Adrenal gland (tissue), 5 donors: ENCODE measurements around the gene FCER1G.

Experiments
- POLR2A ChIP-seq, 2 donors: fragments of 450-650 bp; IDR thresholded peaks; one replicate each; pipeline ENCODE4 v1.6.1; 2017; ENCODE audit warnings: antibody characterized with exemption in 2 of 2, mild to moderate bottlenecking in 2 of 2, moderate library complexity in 1 of 2
- TF ChIP-seq, protein P1 (sequence below), 6 experiments: fragments of 450-650 bp in 4 of 6; fragments of 200-600 bp in 2 of 6; sonication (generic) in 1 of 6; IDR thresholded peaks; 1 replicate in 5 of 6; 2 replicates in 1 of 6; pipeline versions ENCODE4 v1.5.1 to v1.8.0; 2016 to 2021; ENCODE audit warnings: antibody characterized with exemption in 6 of 6, mild to moderate bottlenecking in 2 of 6, moderate library complexity in 1 of 6
- donor health status: DM: no; HTN: no; CAD: no.

DNA sequence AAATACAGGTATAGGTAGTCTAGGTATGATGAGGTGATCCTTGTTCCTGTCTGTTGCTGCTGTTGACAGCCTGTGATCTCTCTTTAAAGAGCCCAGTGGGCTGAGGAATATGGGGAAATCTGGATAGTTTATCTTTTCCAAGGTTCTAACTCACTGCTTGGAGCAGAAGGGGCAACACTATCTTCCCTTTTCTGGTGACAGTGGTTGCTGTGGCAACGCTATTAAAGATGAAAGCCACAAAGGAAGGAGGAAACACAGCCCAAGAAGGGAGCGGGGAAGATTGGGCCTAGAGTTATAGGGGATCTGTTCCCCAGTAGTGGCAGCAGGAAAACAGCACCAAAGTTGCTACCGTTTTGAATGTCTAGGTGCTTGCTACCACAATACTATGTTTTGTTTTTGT, 52.2 kb downstream of the FCER1G start:
- TF ChIP-seq, protein P1, sequence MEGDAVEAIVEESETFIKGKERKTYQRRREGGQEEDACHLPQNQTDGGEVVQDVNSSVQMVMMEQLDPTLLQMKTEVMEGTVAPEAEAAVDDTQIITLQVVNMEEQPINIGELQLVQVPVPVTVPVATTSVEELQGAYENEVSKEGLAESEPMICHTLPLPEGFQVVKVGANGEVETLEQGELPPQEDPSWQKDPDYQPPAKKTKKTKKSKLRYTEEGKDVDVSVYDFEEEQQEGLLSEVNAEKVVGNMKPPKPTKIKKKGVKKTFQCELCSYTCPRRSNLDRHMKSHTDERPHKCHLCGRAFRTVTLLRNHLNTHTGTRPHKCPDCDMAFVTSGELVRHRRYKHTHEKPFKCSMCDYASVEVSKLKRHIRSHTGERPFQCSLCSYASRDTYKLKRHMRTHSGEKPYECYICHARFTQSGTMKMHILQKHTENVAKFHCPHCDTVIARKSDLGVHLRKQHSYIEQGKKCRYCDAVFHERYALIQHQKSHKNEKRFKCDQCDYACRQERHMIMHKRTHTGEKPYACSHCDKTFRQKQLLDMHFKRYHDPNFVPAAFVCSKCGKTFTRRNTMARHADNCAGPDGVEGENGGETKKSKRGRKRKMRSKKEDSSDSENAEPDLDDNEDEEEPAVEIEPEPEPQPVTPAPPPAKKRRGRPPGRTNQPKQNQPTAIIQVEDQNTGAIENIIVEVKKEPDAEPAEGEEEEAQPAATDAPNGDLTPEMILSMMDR (IDR thresholded peaks at IDR 0.05), result no peak
- TF ChIP-seq POLR2A (IDR thresholded peaks at IDR 0.05), result no peak
